Endothelial cell of umbilical vein (primary cell): ENCODE results near the gene KLC4. TPM values are rescaled to one million over a fixed set of nuclear protein-coding genes. Genes with fewer than 3 reads are reported as not detected.

ENCODE experiments used
- BruUV-seq: library from RNA; stranded (reverse); fragments of 400-500 nt; replicated peaks from 2 replicates; lab custom pipeline; 2021; lab: Mats Ljungman, UMichigan
- CTCF ChIA-PET: fragments of 300-600, 350-600 bp; sonication (Branson Sonifier 250); formaldehyde crosslinking; loops from one replicate; lab custom pipeline; 2021; ENCODE audit warnings: antibody characterized with exemption, inconsistent platforms; lab: Charles Lee
- POLR2A ChIA-PET: fragments of 300-600, 350-600 bp; sonication (Branson Sonifier 250); formaldehyde crosslinking; loops from one replicate; lab custom pipeline; 2021; ENCODE audit warnings: antibody characterized with exemption, inconsistent platforms; lab: Charles Lee
- DNase-seq: peaks from one replicate; pipeline ENCODE4 v3.0.0-alpha.2; 2011; ENCODE audit warnings: low read depth, low spot score
- FAIRE-seq: peaks from 2 replicates; lab custom pipeline; 2011; peaks lifted over from hg19 to GRCh38; lab: Jason Lieb, UNC
- H2AFZ ChIP-seq: 2 replicates; pipeline ENCODE4 v1.6.0; 2012; ENCODE audit warnings: low read depth, low read length, control low read depth, inconsistent platforms
- H3K27ac ChIP-seq: 2 replicates; pipeline ENCODE4 v1.5.1; 2011; ENCODE audit warnings: low read depth, mild to moderate bottlenecking, control low read depth, low read length, moderate library complexity; ENCODE audit not compliant: insufficient read depth
- H3K27me3 ChIP-seq, 2 experiments: 2 replicates each; pipeline versions ENCODE4 v1.6.0 to v1.6.1; 2011; ENCODE audit warnings: low read length in 2 of 2, mixed read lengths in 1 of 2; ENCODE audit not compliant: control insufficient read depth in 2 of 2, insufficient read depth in 2 of 2
- H3K36me3 ChIP-seq, 2 experiments: 2 replicates in 1 of 2; 3 replicates in 1 of 2; pipeline ENCODE4 v1.5.1; 2011; ENCODE audit warnings: low read length in 2 of 2, mild to moderate bottlenecking in 1 of 2, moderate library complexity in 1 of 2; ENCODE audit not compliant: control insufficient read depth in 2 of 2, insufficient read depth in 2 of 2; ENCODE audit errors: extremely low read depth in 1 of 2
- H3K4me1 ChIP-seq: 3 replicates; pipeline ENCODE4 v1.5.1; 2011; ENCODE audit warnings: mild to moderate bottlenecking, low read length; ENCODE audit not compliant: control insufficient read depth, insufficient read depth; ENCODE audit errors: extremely low read depth
- H3K4me2 ChIP-seq: 2 replicates; pipeline ENCODE4 v1.6.1; 2011; ENCODE audit warnings: low read length, control low read depth, mixed read lengths; ENCODE audit not compliant: insufficient read depth
- H3K4me3 ChIP-seq, 3 experiments: fragments of 200-600 bp in 1 of 3; sonication (generic), shearing (Covaris generic) in 1 of 3; replicated peaks in 1 of 3; 2 replicates each; pipeline ENCODE4 v1.5.1; 2011 to 2016; ENCODE audit warnings: control low read depth in 3 of 3, low read length in 3 of 3, mild to moderate bottlenecking in 2 of 3, inconsistent platforms in 1 of 3, low read depth in 1 of 3, moderate library complexity in 1 of 3; ENCODE audit not compliant: insufficient read depth in 1 of 3
- H3K79me2 ChIP-seq: 2 replicates; pipeline ENCODE4 v1.6.0; 2012; ENCODE audit warnings: low read length, inconsistent platforms; ENCODE audit not compliant: control insufficient read depth, insufficient read depth
- H3K9ac ChIP-seq: replicated peaks from 2 replicates; pipeline ENCODE3; 2011; ENCODE audit warnings: low read length, control low read depth; ENCODE audit not compliant: insufficient read depth; ENCODE audit errors: extremely low read depth
- H3K9me1 ChIP-seq: replicated peaks from 3 replicates; pipeline ENCODE4 v1.6.0; 2011; ENCODE audit warnings: mild to moderate bottlenecking, low read length; ENCODE audit not compliant: control insufficient read depth, insufficient read depth; ENCODE audit errors: extremely low read depth
- H3K9me3 ChIP-seq: replicated peaks from 2 replicates; pipeline ENCODE4 v1.5.1; 2012; ENCODE audit warnings: low read length, inconsistent platforms; ENCODE audit not compliant: control insufficient read depth, insufficient read depth
- H4K20me1 ChIP-seq: replicated peaks from 2 replicates; pipeline ENCODE3; 2011; ENCODE audit warnings: mild to moderate bottlenecking, low read length; ENCODE audit not compliant: control insufficient read depth, insufficient read depth; ENCODE audit errors: extremely low read depth
- EZH2 ChIP-seq: IDR thresholded peaks from 2 replicates; pipeline ENCODE4 v1.6.1; 2012; ENCODE audit warnings: borderline replicate concordance, low read depth, mild to moderate bottlenecking, moderate library complexity, low read length, inconsistent platforms; ENCODE audit not compliant: severe bottlenecking
- FOS ChIP-seq: IDR thresholded peaks from 2 replicates; pipeline ENCODE4 v1.6.1; 2011; ENCODE audit warnings: mild to moderate bottlenecking, low read length, moderate library complexity, borderline replicate concordance; ENCODE audit not compliant: insufficient read depth
- GATA2 ChIP-seq: IDR thresholded peaks from 2 replicates; pipeline ENCODE4 v1.7.0; 2011; ENCODE audit warnings: low read depth, mild to moderate bottlenecking, moderate library complexity, mixed read lengths, low read length; ENCODE audit not compliant: insufficient read length, insufficient read depth
- MYC ChIP-seq: IDR thresholded peaks from one replicate; pipeline ENCODE4 v1.6.1; 2011; ENCODE audit warnings: mild to moderate bottlenecking, low read depth, low read length
- POLR2A ChIP-seq: IDR thresholded peaks from 2 replicates; pipeline ENCODE4 v1.6.1; 2012; ENCODE audit warnings: low read depth, mild to moderate bottlenecking, control low read depth, low read length
- POLR2AphosphoS5 ChIP-seq: IDR thresholded peaks from 2 replicates; pipeline ENCODE4 v1.6.1; 2012; ENCODE audit warnings: low read depth, mild to moderate bottlenecking, control low read depth, low read length, moderate library complexity; ENCODE audit not compliant: insufficient read depth
- dilution Hi-C: fragments of 300-500 bp; cut with MboI; formaldehyde crosslinking; loops from one replicate; pipeline ENCODE4 v1.15.0; 2019; ENCODE audit warnings: low sequenced_read_pairs; ENCODE audit not compliant: extremely low pct_ligation_motif_present
- intact Hi-C: fragments of 100-400 bp; cut with micrococcal nuclease; formaldehyde crosslinking; loops from one replicate; pipeline ENCODE4 v1.10.0; 2022
- polyA plus RNA-seq, 4 experiments: library from polyadenylated mRNA; depleted of rRNA in 3 of 4; stranded (reverse) in 3 of 4; unstranded in 1 of 4; fragments of >200 nt; gene quantifications; 2 replicates each; pipeline versions ENCODE4 v1.2.1 to v1.2.3, GENCODE V29; 2011 to 2012; ENCODE audit warnings: missing spikeins in 1 of 4
- total RNA-seq: library from RNA; stranded (reverse); gene quantifications from 2 replicates; pipeline ENCODE4 v1.2.3, GENCODE V29; 2021

The KLC4 gene
- total and polyA plus RNA-seq, 2 donors (not counting 3 experiments of a cell fraction or from before 2014, with no cell fraction given): 17.7 to 26.8 TPM

DNA sequence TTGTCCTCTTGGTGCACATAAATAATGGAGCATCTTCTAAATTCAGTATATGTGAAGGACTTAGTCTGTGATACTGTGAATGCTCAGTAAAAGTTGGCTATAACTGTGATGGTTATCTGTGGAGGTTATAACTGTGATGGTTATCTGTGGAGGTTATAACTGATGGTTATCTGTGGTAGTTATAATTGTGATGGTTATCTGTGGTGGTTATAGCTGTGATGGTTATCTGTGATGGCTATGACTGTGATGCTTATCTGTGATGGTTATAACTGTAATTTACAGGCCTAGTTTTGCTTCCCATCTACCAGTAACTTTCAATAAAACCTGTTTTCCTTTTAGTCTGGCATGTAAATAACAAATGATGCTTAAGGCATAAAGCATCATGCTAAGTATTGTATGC lies 33.2 kb downstream of the KLC4 start:
- intact Hi-C loops (loop anchor here (5.0 kb wide), 1 partner anchor 1085 kb away; no protein-coding TSS in a partner anchor), dilution Hi-C loops (no loop called here)
- Histone ChIP-seq H3K27me3 (no peaks in the 10 kb centered on the region), H4K20me1 (no peaks in the 10 kb centered on the region), H3K27ac (no peak overlapping the region), H3K36me3 (no peaks in the 10 kb centered on the region), H3K4me1 (peaks cover 17% of the 10 kb centered on the region), H3K9ac (no peak overlapping the region), H3K4me2 (no peak overlapping the region), H2AFZ (no peak overlapping the region), H3K4me3 (no peak overlapping the region), H3K9me1 (no peaks in the 10 kb centered on the region), H3K9me3 (no peaks in the 10 kb centered on the region), H3K79me2 (no peaks in the 10 kb centered on the region)
- DNase-seq: no peak
- peak; percentile 9 for TF ChIP-seq GATA2
- no peak for TF ChIP-seq POLR2A
- BruUV-seq: no TSS peak
- ChIA-PET POLR2A (interaction anchor here (0.6 kb wide), 1 partner anchor 182 kb away, joined by 8 read pairs; no protein-coding TSS in a partner anchor), CTCF (no interaction called here)
- FAIRE-seq: no peak

GRCh38 chr6:43093436-43094289 lies 34.2 kb downstream of the KLC4 start:
- H3K9me3 ChIP-seq: no peaks in the 10 kb centered on the region
- H4K20me1 ChIP-seq: no peaks in the 10 kb centered on the region
- TF ChIP-seq EZH2: no peak
- TF ChIP-seq POLR2AphosphoS5: no peak
- TF ChIP-seq FOS: no peak
- TF ChIP-seq MYC: no peak
- H3K4me1 ChIP-seq: peaks cover 17% of the 10 kb centered on the region
- H3K27me3 ChIP-seq: no peaks in the 10 kb centered on the region
- peak; percentile 57 for DNase-seq
- no peak overlapping the region for H3K27ac ChIP-seq
- CTCF ChIA-PET: interaction anchor here (0.7 kb wide), 1 partner anchor 216 kb away, joined by 4 read pairs; no protein-coding TSS in a partner anchor
- H3K9me1 ChIP-seq: no peaks in the 10 kb centered on the region
- no peak for FAIRE-seq
- H3K36me3 ChIP-seq: no peaks in the 10 kb centered on the region
- no TSS peak for BruUV-seq
- dilution Hi-C loops: no loop called here
- no peak overlapping the region for H3K9ac ChIP-seq
- H3K4me3 ChIP-seq: peak overlapping the region in 1 of 3 experiments; percentile 15
- H3K79me2 ChIP-seq: no peaks in the 10 kb centered on the region
- POLR2A ChIA-PET: no interaction called here
- peak overlapping the region; percentile 34 for H3K4me2 ChIP-seq
- intact Hi-C loops: loop anchor here (5.0 kb wide), 1 partner anchor 1086 kb away; no protein-coding TSS in a partner anchor
- peak overlapping the region; percentile 83 for H2AFZ ChIP-seq
